Tibial nerve (tissue), 4 donors: ENCODE results near the gene MYD88. TPM values are rescaled to one million over a fixed set of nuclear protein-coding genes. Genes with fewer than 3 reads are reported as not detected.

ENCODE experiments used
- DNase-seq, 2 donors: peaks; one replicate each; pipeline ENCODE4 v3.0.0-alpha.2; 2019; ENCODE audit warnings: low spot score in 2 of 2
- H3K27ac ChIP-seq, 4 donors: fragments of 200-600 bp; sonication (generic) in 3 of 4; one replicate each; pipeline ENCODE4 v1.5.1; 2017 to 2019; ENCODE audit warnings: mild to moderate bottlenecking in 1 of 4
- H3K27me3 ChIP-seq, 2 donors: fragments of 200-600 bp; sonication (generic) in 1 of 2; one replicate each; pipeline versions ENCODE4 v1.5.1 to v1.6.0; 2017 to 2019
- H3K36me3 ChIP-seq, 3 donors: fragments of 200-600 bp; sonication (generic); one replicate each; pipeline ENCODE4 v1.5.1; 2018 to 2019
- H3K4me1 ChIP-seq, 4 donors: fragments of 200-600 bp; sonication (generic) in 3 of 4; one replicate each; pipeline ENCODE4 v1.5.1; 2017 to 2019
- H3K4me3 ChIP-seq, 4 donors: fragments of 200-600 bp; sonication (generic) in 3 of 4; one replicate each; pipeline ENCODE4 v1.5.1; 2017 to 2019; ENCODE audit warnings: mild to moderate bottlenecking in 1 of 4, moderate library complexity in 1 of 4
- H3K9me3 ChIP-seq, 4 donors: fragments of 200-600 bp; sonication (generic) in 3 of 4; one replicate each; pipeline ENCODE4 v1.5.1; 2017 to 2019
- CTCF ChIP-seq, 5 experiments: fragments of 200-600 bp in 3 of 5; fragments of 450-650 bp in 2 of 5; sonication (generic) in 3 of 5; IDR thresholded peaks; one replicate each; pipeline ENCODE4 v1.5.1; 2016 to 2019; ENCODE audit warnings: antibody characterized with exemption in 5 of 5, mild to moderate bottlenecking in 3 of 5, moderate library complexity in 2 of 5
- EP300 ChIP-seq, 2 donors: sonication (generic); formaldehyde crosslinking; IDR thresholded peaks; one replicate each; pipeline ENCODE4 v1.6.1; 2017; ENCODE audit warnings: antibody characterized with exemption in 2 of 2, mild to moderate bottlenecking in 1 of 2
- POLR2A ChIP-seq, 2 donors: fragments of 450-650 bp; IDR thresholded peaks; one replicate each; pipeline ENCODE4 v1.6.1; 2017; ENCODE audit warnings: antibody characterized with exemption in 2 of 2, mild to moderate bottlenecking in 2 of 2, moderate library complexity in 2 of 2
- WGBS, 2 donors: methylation state at CpG; one replicate each; pipeline ENCODE4 v1.1.5; 2018; 5-methylcytosine and 5-hydroxymethylcytosine counted together
- total RNA-seq, 4 donors: library from RNA; depleted of rRNA; stranded (reverse); fragments of >200 nt; gene quantifications; one replicate each; pipeline ENCODE4 v1.1.0, GENCODE V29; 2016

Gene MYD88
- total RNA-seq, 4 donors from 2014 or later = 29.9 to 36.3 (median 34.3) TPM

GRCh38 chr3:38136393-38136776, 2.1 kb upstream of the MYD88 start:
- Histone ChIP-seq H3K36me3 (peaks cover 0 to 49% (median 0%) of the 10 kb centered on the region in 3 donors), H3K4me3 (peak overlapping the region; percentile 70 to 98 (median 86)), H3K27ac (peak overlapping the region; percentile 37 to 96 (median 68)), H3K9me3 (no peaks in the 10 kb centered on the region), H3K27me3 (no peaks in the 10 kb centered on the region), H3K4me1 (peaks cover 0 to 62% (median 23%) of the 10 kb centered on the region in 4 donors)
- no peak for TF ChIP-seq CTCF (IDR thresholded peaks at IDR 0.05)
- no peak for TF ChIP-seq POLR2A (IDR thresholded peaks at IDR 0.05)
- no peak for TF ChIP-seq EP300 (IDR thresholded peaks at IDR 0.05)
- DNase-seq = no peak
- 0 to 1% methylated on average over 14 to 17 of the region's 20 CpGs for WGBS, 2 donors

GRCh38 chr3:38136777-38137614, 1.5 kb upstream of the MYD88 start, which contains the start of gene ACAA1:
TSS of gene ACAA1 (minus strand) at chr3:38137127. CDS start at chr3:38137035, 92 bp downstream.
- 0% methylated on average over 26 to 33 of the region's 66 CpGs for WGBS, 2 donors
- peaks cover 0 to 49% (median 1%) of the 10 kb centered on the region in 3 donors for H3K36me3 ChIP-seq
- TF ChIP-seq EP300 (IDR thresholded peaks at IDR 0.05) (peak; percentile 73 to 96), POLR2A (IDR thresholded peaks at IDR 0.05) (peak; percentile 84 to 88), CTCF (IDR thresholded peaks at IDR 0.05) (peak in 3 of 5 experiments; percentile 15 to 49 (median 24))

GRCh38 chr3:38137615-38138348, 679 bp upstream of the MYD88 start:
- peaks cover 0 to 60% (median 23%) of the 10 kb centered on the region in 4 donors for H3K4me1 ChIP-seq
- 11 to 18% methylated on average over 19 to 22 of the region's 22 CpGs for WGBS, 2 donors
- TF ChIP-seq POLR2A (IDR thresholded peaks at IDR 0.05) = no peak
- TF ChIP-seq CTCF (IDR thresholded peaks at IDR 0.05) = no peak
- TF ChIP-seq EP300 (IDR thresholded peaks at IDR 0.05) = no peak

More at GRCh38 chr3:38136777-38137614, 1.5 kb upstream of the MYD88 start, which contains the start of gene ACAA1:
- peak; percentile 99 for DNase-seq
- Histone ChIP-seq H3K27ac (peak within 1 kb of the TSS; percentile 72 to 96 (median 92)), H3K4me1 (peaks cover 0 to 62% (median 23%) of the 10 kb centered on the region in 4 donors), H3K27me3 (no peaks in the 10 kb centered on the region), H3K4me3 (peak within 1 kb of the TSS; percentile 70 to 98 (median 88)), H3K9me3 (no peaks in the 10 kb centered on the region)

GRCh38 chr3:38139191-38139590, 730 bp downstream of the MYD88 start:
- Histone ChIP-seq H3K36me3 (peaks cover 0 to 37% (median 4%) of the 10 kb centered on the region in 3 donors), H3K4me1 (peaks cover 0 to 50% (median 23%) of the 10 kb centered on the region in 4 donors), H3K27ac (peak overlapping the region in 3 of 4 donors; percentile 92 to 96 (median 93)), H3K4me3 (peak overlapping the region; percentile 70 to 98 (median 88)), H3K9me3 (no peaks in the 10 kb centered on the region), H3K27me3 (no peaks in the 10 kb centered on the region)
- TF ChIP-seq CTCF (IDR thresholded peaks at IDR 0.05) (no peak), EP300 (IDR thresholded peaks at IDR 0.05) (no peak), POLR2A (IDR thresholded peaks at IDR 0.05) (no peak)
- 6 to 20% methylated on average over 6 to 8 of the region's 8 CpGs for WGBS, 2 donors
- DNase-seq = no peak

More at GRCh38 chr3:38137615-38138348, 679 bp upstream of the MYD88 start:
- no peaks in the 10 kb centered on the region for H3K27me3 ChIP-seq
- peak overlapping the region; percentile 72 to 96 (median 92) for H3K27ac ChIP-seq
- H3K9me3 ChIP-seq = no peaks in the 10 kb centered on the region
- H3K36me3 ChIP-seq = peaks cover 0 to 48% (median 4%) of the 10 kb centered on the region in 3 donors
- H3K4me3 ChIP-seq = peak overlapping the region; percentile 70 to 98 (median 88)
- peak in 1 of 2 donors; percentile 32 for DNase-seq
